GM19025 (cell line): ENCODE results near the gene ARID2.

Experiments used
- ATAC-seq: cut with Tn5 transposase; IDR thresholded peaks from one replicate; pipeline ENCODE4 v1.9.1; 2021; ENCODE audit warnings: mild to moderate bottlenecking, low read depth, moderate library complexity; ENCODE audit not compliant: unreplicated experiment

The ARID2 gene

GRCh38 chr12:45850302-45850701 is 120.8 kb downstream of the ARID2 start:
- ATAC-seq: no peak

DNA sequence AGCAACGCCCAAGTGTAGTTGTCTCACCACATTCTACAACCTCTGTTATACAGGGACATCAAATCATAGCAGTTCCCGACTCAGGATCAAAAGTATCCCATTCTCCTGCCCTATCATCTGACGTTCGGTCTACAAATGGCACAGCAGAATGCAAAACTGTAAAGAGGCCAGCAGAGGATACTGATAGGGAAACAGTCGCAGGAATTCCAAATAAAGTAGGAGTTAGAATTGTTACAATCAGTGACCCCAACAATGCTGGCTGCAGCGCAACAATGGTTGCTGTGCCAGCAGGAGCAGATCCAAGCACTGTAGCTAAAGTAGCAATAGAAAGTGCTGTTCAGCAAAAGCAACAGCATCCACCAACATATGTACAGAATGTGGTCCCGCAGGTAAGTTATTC is 123.0 kb downstream of the ARID2 start:
- ATAC-seq: no peak

- no peak for ATAC-seq
These were observed 124.0 kb downstream of the ARID2 start for GRCh38 chr12:45853550-45853949.

- ATAC-seq: no peak
These were observed 133.8 kb downstream of the ARID2 start for GRCh38 chr12:45863332-45863731.

DNA sequence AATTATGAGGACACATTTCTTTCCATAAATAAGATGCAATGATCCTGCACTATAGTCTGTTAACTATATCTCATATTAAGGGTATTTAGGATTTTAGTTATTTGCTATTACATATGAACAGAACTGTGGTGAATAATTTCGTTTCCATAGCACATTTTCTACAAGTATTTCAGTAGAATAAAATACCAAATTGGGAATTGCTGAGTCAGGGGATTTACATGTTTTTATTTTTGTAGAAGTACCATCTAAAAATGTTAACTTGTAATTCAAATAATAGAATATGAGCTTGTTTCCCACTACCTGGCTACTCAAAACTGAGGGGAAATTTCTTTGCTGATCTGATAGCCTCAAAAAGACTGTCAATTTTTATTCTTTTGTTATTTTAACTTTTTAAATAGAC is 136.8 kb downstream of the ARID2 start:
- no peak for ATAC-seq

DNA sequence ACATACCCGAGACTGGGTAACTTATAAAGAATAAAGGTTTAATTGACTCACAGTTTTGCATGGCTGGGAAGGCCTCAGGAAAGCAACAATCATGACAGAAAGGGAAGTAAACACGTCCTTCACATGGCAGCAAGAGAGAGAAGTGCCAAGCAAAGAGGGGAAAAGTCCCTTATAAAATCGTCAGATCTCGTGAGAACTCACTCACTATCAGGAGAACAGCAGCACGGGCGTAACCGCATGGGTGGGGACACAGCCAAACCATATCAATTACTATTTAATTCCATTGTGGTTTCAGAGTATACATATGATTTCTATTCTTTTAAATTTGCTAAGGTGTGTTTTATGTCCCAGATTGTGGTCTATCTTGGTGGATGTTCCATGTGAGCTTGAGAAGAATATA is 142.9 kb downstream of the ARID2 start:
- no peak for ATAC-seq

DNA sequence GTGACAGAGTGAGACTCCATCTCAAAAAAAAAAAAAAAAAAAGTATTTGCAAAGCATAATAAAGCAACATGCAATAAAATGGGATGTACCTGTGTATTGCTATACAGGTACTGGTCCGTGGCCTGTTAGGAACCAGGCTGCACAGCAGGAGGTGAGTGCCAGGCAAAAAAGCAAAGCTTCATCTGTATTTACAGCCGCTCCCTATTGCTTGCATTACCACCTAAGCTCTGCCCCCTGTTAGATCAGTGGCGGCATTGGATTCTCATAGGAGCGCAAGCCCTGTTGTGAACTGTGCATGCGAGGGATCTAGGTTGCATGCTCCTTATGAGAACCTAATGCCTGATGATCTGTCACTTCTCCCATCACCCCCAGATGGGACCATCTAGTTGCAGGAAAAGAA is 147.6 kb downstream of the ARID2 start:
- no peak for ATAC-seq

- ATAC-seq: no peak
These were observed 149.2 kb downstream of the ARID2 start for GRCh38 chr12:45878630-45879255.

DNA sequence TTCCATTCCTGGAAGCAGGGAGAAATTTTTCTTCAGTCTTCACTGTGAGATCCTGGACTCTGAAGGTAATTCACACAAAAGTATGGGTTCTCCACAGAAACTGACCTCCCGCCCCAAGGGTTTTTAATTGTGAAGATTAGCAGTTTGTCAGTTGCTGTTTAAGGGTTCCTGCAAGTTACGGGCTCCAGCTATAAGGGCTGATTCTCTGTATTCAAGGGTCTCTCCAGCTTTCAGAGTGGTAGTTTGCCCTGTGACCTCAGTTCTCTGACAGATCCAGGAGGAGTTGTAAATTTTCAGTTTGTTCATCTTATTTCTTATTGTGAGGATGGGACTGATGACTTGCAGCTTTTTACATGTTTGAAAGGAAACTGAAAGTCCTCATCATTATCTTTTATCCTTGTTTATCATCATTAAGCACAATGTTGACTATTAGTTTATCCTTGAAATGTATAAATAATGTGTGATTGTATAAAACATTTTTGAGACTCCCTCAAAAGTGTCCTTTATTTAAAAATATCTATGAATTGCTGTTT is 149.9 kb downstream of the ARID2 start:
- ATAC-seq: no peak

DNA sequence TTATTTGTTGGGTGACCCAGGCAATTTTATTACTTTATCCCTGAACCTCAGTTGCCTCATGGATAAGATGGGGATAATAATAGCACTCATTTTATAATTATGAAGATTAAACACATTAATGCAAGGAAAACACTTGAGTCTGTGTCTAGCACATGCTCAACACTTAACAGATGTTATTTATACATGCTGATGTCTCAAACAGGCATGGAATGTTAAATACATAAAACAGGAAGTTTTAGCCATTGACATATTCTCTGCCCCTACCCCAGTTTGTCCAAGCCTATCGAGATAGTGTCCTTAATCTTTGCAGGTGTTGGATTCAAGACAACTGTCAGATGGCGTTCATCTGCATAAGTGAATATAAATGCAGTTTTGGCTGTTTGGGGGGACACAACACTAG is 151.0 kb downstream of the ARID2 start:
- ATAC-seq: no peak

GRCh38 chr12:45883187-45883586 is 153.7 kb downstream of the ARID2 start:
- no peak for ATAC-seq

- no peak for ATAC-seq
These were observed 157.2 kb downstream of the ARID2 start for GRCh38 chr12:45886685-45887084.

GRCh38 chr12:45887544-45887943 is 158.0 kb downstream of the ARID2 start:
- no peak for ATAC-seq

- ATAC-seq: no peak
These were observed 160.8 kb downstream of the ARID2 start for GRCh38 chr12:45890276-45890675.

DNA sequence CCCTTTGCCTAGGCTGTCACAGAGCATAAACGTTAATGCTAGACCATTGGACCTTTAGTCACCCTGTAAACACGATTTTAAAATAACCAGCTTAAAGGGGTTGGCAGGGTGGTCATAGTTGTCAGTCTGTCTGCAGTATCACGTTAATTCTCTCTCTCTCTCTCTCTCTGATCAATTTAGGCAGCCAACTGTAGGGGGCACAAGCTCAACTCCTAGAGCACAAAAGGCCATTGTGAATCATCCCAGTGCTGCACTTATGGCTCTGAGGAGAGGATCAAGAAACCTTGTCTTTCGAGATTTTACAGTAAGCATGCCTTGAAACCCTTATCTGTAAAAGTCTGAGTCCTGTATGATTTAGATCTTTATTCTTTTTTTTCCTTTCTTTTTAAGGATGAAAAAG is 163.7 kb downstream of the ARID2 start:
- ATAC-seq: no peak

DNA sequence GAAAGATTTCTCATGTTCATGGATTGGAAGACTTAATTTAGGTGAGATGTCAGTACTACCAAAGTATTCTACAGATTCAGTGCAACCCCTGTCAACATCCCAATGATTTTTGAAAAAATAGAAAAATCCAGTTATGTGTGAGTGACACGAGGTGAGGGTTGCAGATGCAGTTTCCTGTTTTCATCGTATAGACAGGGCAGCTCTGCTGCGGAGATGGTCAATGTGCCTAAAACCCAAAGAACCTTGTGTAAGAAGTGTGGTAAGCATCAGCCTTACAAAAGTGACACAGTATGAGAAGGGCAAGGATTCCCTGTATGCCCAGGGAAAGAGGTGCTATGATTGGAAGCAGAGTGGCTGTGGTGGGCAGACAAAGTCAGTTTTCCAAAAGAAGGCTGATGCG is 166.5 kb downstream of the ARID2 start:
- ATAC-seq: no peak

- ATAC-seq: no peak
These were observed 168.6 kb downstream of the ARID2 start for GRCh38 chr12:45898094-45898493.

DNA sequence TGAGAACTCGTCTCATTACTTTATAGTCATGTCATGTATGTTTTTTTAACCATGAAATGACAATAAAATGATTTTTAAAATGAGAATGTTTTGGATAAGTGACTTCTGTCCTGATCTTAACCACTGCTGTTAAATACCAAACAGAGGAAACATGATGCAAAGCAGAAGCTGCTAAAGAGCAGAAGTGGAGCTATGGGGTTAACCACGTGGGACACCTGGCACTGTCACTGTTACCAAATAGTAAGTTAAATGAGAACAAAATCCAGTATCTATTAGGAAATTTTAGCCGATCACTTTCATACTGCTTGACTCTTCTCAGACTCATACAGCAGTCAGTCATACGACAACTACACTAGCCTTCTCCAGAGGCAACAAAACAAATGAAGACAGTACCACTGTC is 178.4 kb downstream of the ARID2 start:
- peak; percentile 80 for ATAC-seq

DNA sequence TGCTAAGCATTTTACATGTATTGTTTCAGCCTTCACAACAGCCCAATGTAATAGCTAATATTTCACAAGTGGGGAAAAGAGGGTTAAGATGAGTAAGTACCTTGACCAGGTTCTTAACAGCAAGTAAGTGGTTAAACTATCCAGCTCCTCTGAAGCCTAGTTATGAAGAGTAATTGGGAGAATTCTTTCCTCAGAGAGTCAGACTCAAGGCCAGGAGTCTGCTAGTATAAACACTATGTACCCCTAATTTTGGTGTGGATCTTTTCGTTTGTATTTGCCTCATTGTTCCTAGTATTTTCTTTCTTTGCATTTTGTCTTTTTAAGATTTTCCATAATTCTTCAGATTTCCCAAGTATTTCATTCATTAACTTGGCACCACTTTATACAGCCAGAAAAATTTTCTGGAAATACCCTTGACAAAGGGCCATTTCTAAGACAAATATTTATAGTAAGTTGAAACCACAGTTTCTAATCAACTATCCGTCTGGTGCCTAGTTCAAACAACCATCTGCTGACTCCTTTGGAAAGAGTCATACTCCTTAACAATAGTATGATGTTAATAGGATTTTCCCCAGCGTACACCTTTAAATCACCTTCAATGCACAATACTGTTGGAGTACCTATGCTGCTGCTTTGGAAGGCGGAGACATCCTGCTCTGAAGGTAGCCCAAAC is 179.7 kb downstream of the ARID2 start:
- no peak for ATAC-seq

DNA sequence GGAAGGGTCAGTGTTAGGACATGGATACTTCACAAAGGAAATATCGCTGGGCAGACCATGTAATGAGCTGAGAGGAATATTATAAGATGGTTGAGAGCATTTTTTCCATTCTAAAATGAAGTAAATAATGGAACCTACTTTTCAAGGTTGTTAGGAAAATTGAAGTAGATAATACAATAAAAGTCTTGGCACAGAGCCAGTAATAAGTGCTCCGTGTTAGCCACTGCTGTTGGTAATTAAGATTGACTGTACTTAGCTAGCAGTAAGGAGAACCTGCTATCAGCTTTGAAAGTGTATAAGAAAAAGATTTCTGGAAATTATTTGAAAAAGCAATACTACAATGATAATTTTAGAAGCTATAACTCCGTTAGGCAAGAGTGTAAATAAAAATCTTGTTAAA is 183.3 kb downstream of the ARID2 start:
- ATAC-seq: no peak

- ATAC-seq: no peak
These were observed 184.1 kb downstream of the ARID2 start for GRCh38 chr12:45913631-45914030.

- no peak for ATAC-seq
These were observed 184.6 kb downstream of the ARID2 start for GRCh38 chr12:45914090-45914489.
